MM.1S (cell line): ENCODE data around the gene LASP1.

Experiments used
- EZH2 ChIP-seq: fragments of 300-600 bp; sonication (generic); optimal IDR thresholded peaks from 2 replicates; pipeline ENCODE3; 2017; ENCODE audit warnings: low read depth, mild to moderate bottlenecking, antibody characterized with exemption, low read length, mixed read lengths
- EZH2phosphoT487 ChIP-seq: fragments of 300-600 bp; sonication (generic); IDR thresholded peaks from 2 replicates; pipeline ENCODE4 v1.6.1; 2018; ENCODE audit warnings: antibody characterized with exemption, low read length
- TF ChIP-seq, protein P1 (sequence below): fragments of 300-600 bp; sonication (generic); IDR thresholded peaks from 2 replicates; pipeline ENCODE4 v1.5.1; 2016; ENCODE audit warnings: antibody characterized with exemption, low read length, mixed read lengths

DNA sequence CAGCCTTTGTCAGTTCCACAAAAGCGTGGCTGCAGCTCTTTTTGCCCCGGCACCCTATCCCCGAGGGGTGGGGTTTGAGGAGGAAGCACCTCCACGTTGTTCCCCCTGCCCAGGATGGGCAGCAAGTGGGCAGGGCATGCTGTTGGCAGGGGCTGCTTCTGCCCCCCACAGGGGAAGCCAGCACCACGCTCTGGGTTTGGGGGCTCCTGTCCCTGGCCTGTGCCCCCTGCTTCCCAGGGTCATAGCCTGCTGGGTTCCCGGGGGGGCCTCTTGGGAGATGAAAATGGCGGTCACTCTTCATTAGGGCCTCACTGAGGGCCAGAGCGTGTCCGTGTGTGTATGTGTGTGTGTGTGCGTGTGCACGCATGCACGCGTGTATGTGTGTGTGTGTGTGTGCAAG lies 22.8 kb downstream of the LASP1 start:
- TF ChIP-seq, protein P1, sequence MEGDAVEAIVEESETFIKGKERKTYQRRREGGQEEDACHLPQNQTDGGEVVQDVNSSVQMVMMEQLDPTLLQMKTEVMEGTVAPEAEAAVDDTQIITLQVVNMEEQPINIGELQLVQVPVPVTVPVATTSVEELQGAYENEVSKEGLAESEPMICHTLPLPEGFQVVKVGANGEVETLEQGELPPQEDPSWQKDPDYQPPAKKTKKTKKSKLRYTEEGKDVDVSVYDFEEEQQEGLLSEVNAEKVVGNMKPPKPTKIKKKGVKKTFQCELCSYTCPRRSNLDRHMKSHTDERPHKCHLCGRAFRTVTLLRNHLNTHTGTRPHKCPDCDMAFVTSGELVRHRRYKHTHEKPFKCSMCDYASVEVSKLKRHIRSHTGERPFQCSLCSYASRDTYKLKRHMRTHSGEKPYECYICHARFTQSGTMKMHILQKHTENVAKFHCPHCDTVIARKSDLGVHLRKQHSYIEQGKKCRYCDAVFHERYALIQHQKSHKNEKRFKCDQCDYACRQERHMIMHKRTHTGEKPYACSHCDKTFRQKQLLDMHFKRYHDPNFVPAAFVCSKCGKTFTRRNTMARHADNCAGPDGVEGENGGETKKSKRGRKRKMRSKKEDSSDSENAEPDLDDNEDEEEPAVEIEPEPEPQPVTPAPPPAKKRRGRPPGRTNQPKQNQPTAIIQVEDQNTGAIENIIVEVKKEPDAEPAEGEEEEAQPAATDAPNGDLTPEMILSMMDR: no peak
- TF ChIP-seq EZH2phosphoT487 (no peak), EZH2 (no peak)
